Stomach (tissue), 9 donors: ENCODE measurements around the gene BPGM. TPM values are rescaled to one million over a fixed set of nuclear protein-coding genes. Genes with fewer than 3 reads are reported as not detected.

ENCODE experiments used
- DNase-seq, 2 donors: peaks; one replicate each; pipeline versions ENCODE4 v3.0.0 to v3.0.0-alpha.2; 2013 to 2019
- H3K27ac ChIP-seq, 5 donors: fragments of 200-600 bp in 4 of 5; sonication (generic) in 4 of 5; one replicate each; pipeline ENCODE4 v1.5.1; 2013 to 2019; ENCODE audit warnings: mild to moderate bottlenecking in 1 of 5, moderate library complexity in 1 of 5
- H3K27me3 ChIP-seq, 3 donors: fragments of 200-600 bp; sonication (generic); one replicate each; pipeline ENCODE4 v1.5.1; 2017 to 2019; ENCODE audit warnings: mixed run types in 1 of 3
- H3K36me3 ChIP-seq, 4 donors: fragments of 200-600 bp; sonication (generic); 1 replicate in 3 of 4; 2 replicates in 1 of 4; pipeline ENCODE4 v1.5.1; 2016 to 2019
- H3K4me1 ChIP-seq, 4 donors: fragments of 200-600 bp; sonication (generic); one replicate each; pipeline ENCODE4 v1.5.1; 2016 to 2019
- H3K4me3 ChIP-seq, 4 donors: fragments of 200-600 bp; sonication (generic) in 3 of 4; one replicate each; pipeline ENCODE4 v1.5.1; 2016 to 2019; ENCODE audit warnings: mild to moderate bottlenecking in 1 of 4
- H3K9me3 ChIP-seq, 4 donors: fragments of 200-600 bp; sonication (generic); one replicate each; pipeline ENCODE4 v1.5.1; 2016 to 2019
- EP300 ChIP-seq: sonication (generic); formaldehyde crosslinking; IDR thresholded peaks from one replicate; pipeline ENCODE4 v1.6.1; 2017; ENCODE audit warnings: antibody characterized with exemption
- POLR2A ChIP-seq, 4 donors: fragments of 450-650 bp; IDR thresholded peaks; one replicate each; pipeline ENCODE4 v1.6.1; 2016; ENCODE audit warnings: antibody characterized with exemption in 4 of 4, control low read depth in 2 of 4, mild to moderate bottlenecking in 1 of 4, moderate library complexity in 1 of 4
- POLR2AphosphoS5 ChIP-seq, 3 donors: sonication (generic); formaldehyde crosslinking; IDR thresholded peaks; one replicate each; pipeline ENCODE4 v1.6.1; 2016; ENCODE audit warnings: antibody characterized with exemption in 3 of 3
- WGBS, 5 donors: extraction: QIAGEN DNeasy Blood & Tissue Kit in 3 of 5; methylation state at CpG; one replicate each; pipeline versions ENCODE4 v1.1.5 to v1.1.7; 2013 to 2018; 5-methylcytosine and 5-hydroxymethylcytosine counted together
- intact Hi-C: fragments of 100-400 bp; cut with DNase I; formaldehyde crosslinking; loops from one replicate; pipeline ENCODE4 v1.15.1; 2023; ENCODE audit warnings: low total_unique reads
- polyA plus RNA-seq, 3 donors: library from polyadenylated mRNA; stranded (reverse); fragments of 200-250 nt; gene quantifications; one replicate each; pipeline ENCODE4 v1.2.3, GENCODE V29; 2013
- total RNA-seq, 5 donors: library from RNA; depleted of rRNA; stranded (reverse); fragments of >200 nt; gene quantifications; one replicate each; pipeline versions ENCODE4 v1.1.0 to v1.2.3, GENCODE V29; 2014 to 2016
- TF ChIP-seq, protein P1 (sequence below), 7 experiments: fragments of 450-650 bp in 4 of 7; fragments of 200-600 bp in 3 of 7; sonication (generic) in 3 of 7; IDR thresholded peaks; one replicate each; pipeline ENCODE4 v1.5.1; 2016 to 2019; ENCODE audit warnings: antibody characterized with exemption in 7 of 7, control low read depth in 2 of 7, mild to moderate bottlenecking in 1 of 7
- donor health status: healthy with polysubstance abuse.
- donor health status: Bipolar disorder and iron deficiency.
- donor health status: healthy.

BPGM gene
- total and polyA plus RNA-seq, 8 donors: 4.7 to 47.3 (median 19.8) TPM

DNA sequence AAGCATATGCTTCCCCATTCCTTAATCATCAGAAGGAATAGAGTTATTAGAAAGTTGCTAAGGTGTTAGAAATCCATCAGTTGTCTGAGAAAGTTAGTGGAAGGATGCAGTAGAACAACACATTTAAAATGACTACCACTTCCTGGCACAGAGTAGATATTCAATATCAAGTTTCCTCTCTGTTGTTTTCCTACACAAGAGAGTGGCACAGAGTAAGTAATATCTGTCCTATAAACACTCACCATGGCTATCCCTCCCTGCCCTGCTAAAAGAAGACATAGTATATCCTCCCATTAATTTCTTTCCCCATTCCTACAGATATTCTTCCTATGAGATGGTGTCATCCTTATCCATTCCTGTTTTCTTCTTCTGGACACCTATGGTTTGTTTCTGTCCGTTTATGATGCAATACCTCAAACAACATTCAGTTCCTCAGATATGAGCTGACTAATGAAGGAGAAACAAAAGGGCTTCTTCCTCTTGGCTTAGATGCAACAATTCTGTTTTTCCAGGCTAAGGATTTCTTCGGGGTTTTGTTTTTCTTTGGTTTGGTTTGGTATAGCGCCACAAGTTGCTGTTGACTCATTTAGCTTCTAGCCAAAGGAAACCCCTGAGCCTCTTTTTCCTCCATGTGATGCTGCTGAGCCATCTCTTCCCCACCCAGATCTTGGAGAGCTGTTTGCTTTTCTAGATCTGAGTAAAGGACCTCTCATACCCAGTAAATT is 32.9 kb upstream of the BPGM start:
- Histone ChIP-seq H3K27ac (peak overlapping the region in 2 of 5 donors; percentile 2 to 24), H3K9me3 (no peaks in the 10 kb centered on the region), H3K4me3 (no peak overlapping the region), H3K27me3 (peaks cover 0 to 5% (median 0%) of the 10 kb centered on the region in 3 donors), H3K36me3 (no peaks in the 10 kb centered on the region), H3K4me1 (peaks cover 0 to 11% (median 0%) of the 10 kb centered on the region in 4 donors)
- intact Hi-C loops: no loop called here
- DNase-seq: no peak
- TF ChIP-seq POLR2AphosphoS5 (IDR thresholded peaks at IDR 0.05) (no peak), POLR2A (IDR thresholded peaks at IDR 0.05) (no peak), EP300 (no peak)
- TF ChIP-seq, protein P1, sequence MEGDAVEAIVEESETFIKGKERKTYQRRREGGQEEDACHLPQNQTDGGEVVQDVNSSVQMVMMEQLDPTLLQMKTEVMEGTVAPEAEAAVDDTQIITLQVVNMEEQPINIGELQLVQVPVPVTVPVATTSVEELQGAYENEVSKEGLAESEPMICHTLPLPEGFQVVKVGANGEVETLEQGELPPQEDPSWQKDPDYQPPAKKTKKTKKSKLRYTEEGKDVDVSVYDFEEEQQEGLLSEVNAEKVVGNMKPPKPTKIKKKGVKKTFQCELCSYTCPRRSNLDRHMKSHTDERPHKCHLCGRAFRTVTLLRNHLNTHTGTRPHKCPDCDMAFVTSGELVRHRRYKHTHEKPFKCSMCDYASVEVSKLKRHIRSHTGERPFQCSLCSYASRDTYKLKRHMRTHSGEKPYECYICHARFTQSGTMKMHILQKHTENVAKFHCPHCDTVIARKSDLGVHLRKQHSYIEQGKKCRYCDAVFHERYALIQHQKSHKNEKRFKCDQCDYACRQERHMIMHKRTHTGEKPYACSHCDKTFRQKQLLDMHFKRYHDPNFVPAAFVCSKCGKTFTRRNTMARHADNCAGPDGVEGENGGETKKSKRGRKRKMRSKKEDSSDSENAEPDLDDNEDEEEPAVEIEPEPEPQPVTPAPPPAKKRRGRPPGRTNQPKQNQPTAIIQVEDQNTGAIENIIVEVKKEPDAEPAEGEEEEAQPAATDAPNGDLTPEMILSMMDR (IDR thresholded peaks at IDR 0.05): no peak
- 5 to 17% (median 8%) methylated on average over 3 of the region's 3 CpGs for WGBS, 5 donors

DNA sequence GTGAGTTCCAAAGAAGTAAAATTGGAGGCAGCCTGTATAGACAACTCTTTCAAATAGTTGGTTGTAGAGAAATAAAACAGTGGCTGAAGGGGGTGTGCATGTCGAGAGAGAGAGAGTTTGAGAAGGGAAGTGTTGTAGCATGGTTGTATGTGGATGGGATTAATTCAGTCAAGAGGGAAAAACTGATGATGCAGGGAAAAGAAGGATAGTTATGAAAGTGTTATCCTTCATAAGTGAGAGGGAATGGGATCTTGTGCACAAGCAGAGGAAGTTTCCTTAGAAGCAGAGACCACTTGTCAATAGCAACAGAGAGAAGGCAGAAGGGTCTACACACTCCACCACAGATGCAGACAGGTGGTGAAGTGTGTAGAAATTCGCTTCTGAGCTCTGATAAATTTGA is 30.0 kb upstream of the BPGM start:
- Histone ChIP-seq H3K27me3 (no peaks in the 10 kb centered on the region), H3K27ac (no peak overlapping the region), H3K36me3 (no peaks in the 10 kb centered on the region), H3K9me3 (no peaks in the 10 kb centered on the region), H3K4me1 (peaks cover 0 to 11% (median 0%) of the 10 kb centered on the region in 4 donors), H3K4me3 (no peak overlapping the region)
- DNase-seq: no peak
- 80 to 89% (median 84%) methylated on average over 2 of the region's 2 CpGs for WGBS, 5 donors
- intact Hi-C loops: no loop called here
- TF ChIP-seq POLR2AphosphoS5 (IDR thresholded peaks at IDR 0.05) (no peak), POLR2A (IDR thresholded peaks at IDR 0.05) (no peak), EP300 (no peak)
- TF ChIP-seq, protein P1 (IDR thresholded peaks at IDR 0.05): no peak

DNA sequence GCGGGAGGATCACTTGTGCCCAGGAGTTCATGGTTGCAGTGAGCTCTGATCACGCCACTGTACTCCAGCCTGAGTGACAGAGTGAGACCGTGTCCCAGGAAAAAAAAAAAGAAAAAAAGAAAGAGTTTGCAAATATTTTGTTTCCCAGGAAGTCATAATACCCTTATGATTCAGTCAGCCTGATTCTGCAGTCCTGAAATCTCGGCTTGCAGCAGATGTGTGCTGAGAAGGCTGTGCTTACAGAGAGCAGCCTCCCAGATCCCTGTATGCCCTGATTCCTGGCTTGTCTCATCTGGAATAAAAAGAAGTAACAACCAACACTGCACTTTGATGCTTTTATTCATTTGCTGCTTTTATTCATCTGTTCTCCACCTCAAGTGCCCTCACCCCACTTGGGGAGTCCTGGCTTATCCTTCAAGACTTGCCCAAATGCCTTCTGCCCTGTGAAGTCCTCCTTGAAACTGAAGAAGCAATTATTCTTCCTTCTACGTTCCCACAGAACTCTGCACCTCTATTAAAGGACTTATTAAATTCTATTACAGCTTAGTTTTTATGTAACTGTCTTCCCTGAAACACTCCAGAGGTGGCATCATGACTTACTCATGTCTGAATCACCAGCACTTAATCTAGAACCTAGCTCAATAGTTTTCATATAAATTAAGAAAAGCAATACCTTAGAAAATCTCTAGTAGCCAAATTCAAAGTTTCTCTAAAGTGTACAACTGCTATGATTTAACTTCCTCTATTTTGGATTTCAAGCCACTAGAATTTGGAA is 27.7 kb upstream of the BPGM start:
- Histone ChIP-seq H3K4me1 (peaks cover 0 to 7% (median 0%) of the 10 kb centered on the region in 4 donors), H3K27me3 (no peaks in the 10 kb centered on the region), H3K36me3 (no peaks in the 10 kb centered on the region), H3K9me3 (no peaks in the 10 kb centered on the region), H3K27ac (no peak overlapping the region), H3K4me3 (no peak overlapping the region)
- no peak for DNase-seq
- TF ChIP-seq POLR2AphosphoS5 (IDR thresholded peaks at IDR 0.05) (no peak), POLR2A (IDR thresholded peaks at IDR 0.05) (no peak), EP300 (no peak)
- TF ChIP-seq, protein P1 (IDR thresholded peaks at IDR 0.05): no peak
- intact Hi-C loops: no loop called here
- 54 to 71% (median 64%) methylated on average over 5 of the region's 5 CpGs for WGBS, 5 donors

DNA sequence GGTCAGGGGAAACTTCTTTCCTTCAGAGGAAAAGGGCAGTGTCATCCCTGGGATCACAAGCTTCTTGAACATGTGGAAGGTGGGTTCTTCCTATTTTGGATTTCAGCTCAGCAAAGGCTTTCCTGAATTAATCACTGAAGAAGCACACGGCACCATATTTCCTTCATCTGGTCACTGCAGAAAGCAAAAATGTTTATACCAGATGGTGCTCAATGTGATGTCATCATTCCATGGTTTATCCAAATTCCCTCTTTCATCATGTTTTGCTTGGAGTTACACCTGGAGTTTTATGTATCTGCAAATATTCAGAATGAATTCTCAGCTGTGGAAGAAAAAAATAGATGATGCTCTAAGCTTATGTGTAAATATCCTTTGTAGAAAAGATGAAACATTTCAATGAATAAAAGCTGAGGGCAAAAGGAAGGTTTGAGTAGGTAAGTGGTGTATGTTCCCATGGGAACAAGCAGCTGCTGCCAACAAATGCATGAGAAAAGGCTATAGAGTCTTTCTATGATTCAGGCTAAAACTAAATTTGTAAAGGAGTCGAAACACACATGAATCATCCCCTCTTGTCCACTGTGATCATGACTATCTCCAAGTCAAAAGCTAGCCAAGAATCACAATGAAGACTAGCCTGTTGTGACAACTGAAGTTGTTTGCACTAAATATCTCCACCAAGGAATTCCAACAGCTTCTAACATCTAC is 26.9 kb upstream of the BPGM start:
- Histone ChIP-seq H3K27me3 (no peaks in the 10 kb centered on the region), H3K9me3 (no peaks in the 10 kb centered on the region), H3K27ac (no peak overlapping the region), H3K36me3 (no peaks in the 10 kb centered on the region), H3K4me1 (no peaks in the 10 kb centered on the region), H3K4me3 (no peak overlapping the region)
- TF ChIP-seq, protein P1 (IDR thresholded peaks at IDR 0.05): no peak
- TF ChIP-seq POLR2A (IDR thresholded peaks at IDR 0.05) (no peak), POLR2AphosphoS5 (IDR thresholded peaks at IDR 0.05) (no peak), EP300 (no peak)
- WGBS, 5 donors: 53 to 81% (median 62%) methylated on average over 2 of the region's 2 CpGs
- DNase-seq: no peak
- intact Hi-C loops: loop anchor here (10.0 kb wide), 1 partner anchor 315 kb away; no protein-coding TSS in a partner anchor
